Loucy (cell line): ENCODE measurements around the gene AFG3L2.

ENCODE experiments used
- H2AFZ ChIP-seq: fragments of 200-600 bp; sonication (generic); 2 replicates; pipeline ENCODE4 v1.6.0; 2016; ENCODE audit warnings: antibody characterized with exemption, mild to moderate bottlenecking, low read length, moderate library complexity
- H3F3A ChIP-seq: fragments of 200-600 bp; 2 replicates; pipeline ENCODE4 v1.6.0; 2016; ENCODE audit warnings: antibody characterized with exemption, low read depth, mild to moderate bottlenecking
- H3K27me3 ChIP-seq: fragments of 200-600 bp; sonication (generic); 2 replicates; pipeline ENCODE4 v1.6.1; 2014; ENCODE audit warnings: low read length, mild to moderate bottlenecking; ENCODE audit not compliant: insufficient read depth, poor library complexity, severe bottlenecking
- H3K36me3 ChIP-seq: fragments of 200-600 bp; sonication (generic); 2 replicates; pipeline ENCODE4 v1.6.1; 2016; ENCODE audit warnings: low read length; ENCODE audit not compliant: insufficient read depth
- H3K4me1 ChIP-seq: fragments of 200-600 bp; sonication (generic); 2 replicates; pipeline ENCODE4 v1.5.1; 2014; ENCODE audit warnings: low read length, mild to moderate bottlenecking; ENCODE audit not compliant: insufficient read depth, poor library complexity, severe bottlenecking
- H3K4me2 ChIP-seq: fragments of 200-600 bp; sonication (generic); 2 replicates; pipeline ENCODE4 v1.6.0; 2014; ENCODE audit warnings: antibody characterized with exemption, low read length, low read depth, mild to moderate bottlenecking; ENCODE audit not compliant: poor library complexity, severe bottlenecking
- H3K4me3 ChIP-seq: fragments of 200-600 bp; sonication (generic); 2 replicates; pipeline ENCODE4 v1.5.1; 2014; ENCODE audit warnings: low read length, mild to moderate bottlenecking, mixed read lengths; ENCODE audit not compliant: poor library complexity, severe bottlenecking
- H3K79me2 ChIP-seq: fragments of 200-600 bp; sonication (generic); 2 replicates; pipeline ENCODE4 v1.6.1; 2014; ENCODE audit warnings: low read length; ENCODE audit not compliant: insufficient read depth
- H3K9ac ChIP-seq: fragments of 200-600 bp; sonication (generic); 2 replicates; pipeline ENCODE4 v1.6.0; 2014; ENCODE audit warnings: mild to moderate bottlenecking, low read depth, low read length, moderate library complexity; ENCODE audit not compliant: poor library complexity, severe bottlenecking
- H3K9me2 ChIP-seq: fragments of 200-600 bp; sonication (generic); replicated peaks from 2 replicates; pipeline ENCODE4 v1.6.1; 2016; ENCODE audit warnings: low read depth, low read length, mixed read lengths
- H3K9me3 ChIP-seq: fragments of 200-600 bp; sonication (generic); 2 replicates; pipeline ENCODE4 v1.6.1; 2014; ENCODE audit warnings: mild to moderate bottlenecking, antibody characterized with exemption, low read length, low read depth; ENCODE audit not compliant: insufficient read depth
- H4K20me1 ChIP-seq: fragments of 200-600 bp; sonication (generic); 2 replicates; pipeline ENCODE4 v1.6.0; 2014; ENCODE audit warnings: antibody characterized with exemption, low read length, mild to moderate bottlenecking; ENCODE audit not compliant: insufficient read depth, poor library complexity, severe bottlenecking
- EZH2phosphoT487 ChIP-seq: fragments of 200-600 bp; IDR thresholded peaks from 2 replicates; pipeline ENCODE4 v1.6.1; 2018; ENCODE audit warnings: antibody characterized with exemption, mild to moderate bottlenecking, moderate library complexity, borderline replicate concordance
- TF ChIP-seq, protein P1 (sequence below): fragments of 200-600 bp; sonication (generic); conservative IDR thresholded peaks from 2 replicates; pipeline ENCODE4 v1.5.1; 2014; ENCODE audit warnings: mild to moderate bottlenecking, antibody characterized with exemption, low read length

The AFG3L2 gene

DNA sequence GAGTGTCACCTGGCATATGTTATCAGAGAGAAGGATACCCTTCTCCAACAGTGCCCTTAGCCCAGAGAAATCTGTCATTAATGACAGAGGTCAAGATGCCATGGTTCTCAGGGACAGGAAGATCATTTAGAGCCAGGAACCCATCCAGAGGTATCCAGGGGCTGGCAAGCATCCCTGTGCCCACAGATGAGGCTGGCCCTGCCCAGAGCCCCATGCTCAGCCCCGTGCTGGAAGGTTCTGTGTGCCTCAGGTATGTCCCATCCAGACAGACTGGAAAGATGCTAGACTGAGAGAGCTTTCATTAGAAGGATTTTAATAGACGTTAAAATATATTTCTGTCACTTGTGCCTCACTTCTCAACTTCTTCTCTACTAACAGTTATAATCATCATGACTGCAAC lies 77.2 kb downstream of the AFG3L2 start:
- no peaks in the 10 kb centered on the region for H3K9me2 ChIP-seq
- H3K9ac ChIP-seq, result no peak overlapping the region
- no peak for TF ChIP-seq EZH2phosphoT487
- TF ChIP-seq, protein P1, sequence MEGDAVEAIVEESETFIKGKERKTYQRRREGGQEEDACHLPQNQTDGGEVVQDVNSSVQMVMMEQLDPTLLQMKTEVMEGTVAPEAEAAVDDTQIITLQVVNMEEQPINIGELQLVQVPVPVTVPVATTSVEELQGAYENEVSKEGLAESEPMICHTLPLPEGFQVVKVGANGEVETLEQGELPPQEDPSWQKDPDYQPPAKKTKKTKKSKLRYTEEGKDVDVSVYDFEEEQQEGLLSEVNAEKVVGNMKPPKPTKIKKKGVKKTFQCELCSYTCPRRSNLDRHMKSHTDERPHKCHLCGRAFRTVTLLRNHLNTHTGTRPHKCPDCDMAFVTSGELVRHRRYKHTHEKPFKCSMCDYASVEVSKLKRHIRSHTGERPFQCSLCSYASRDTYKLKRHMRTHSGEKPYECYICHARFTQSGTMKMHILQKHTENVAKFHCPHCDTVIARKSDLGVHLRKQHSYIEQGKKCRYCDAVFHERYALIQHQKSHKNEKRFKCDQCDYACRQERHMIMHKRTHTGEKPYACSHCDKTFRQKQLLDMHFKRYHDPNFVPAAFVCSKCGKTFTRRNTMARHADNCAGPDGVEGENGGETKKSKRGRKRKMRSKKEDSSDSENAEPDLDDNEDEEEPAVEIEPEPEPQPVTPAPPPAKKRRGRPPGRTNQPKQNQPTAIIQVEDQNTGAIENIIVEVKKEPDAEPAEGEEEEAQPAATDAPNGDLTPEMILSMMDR, result no peak
- no peaks in the 10 kb centered on the region for H3K9me3 ChIP-seq
- peaks cover 5% of the 10 kb centered on the region for H3K4me1 ChIP-seq
- H3K4me3 ChIP-seq, result no peak overlapping the region
- H2AFZ ChIP-seq, result no peak overlapping the region
- no peaks in the 10 kb centered on the region for H3K27me3 ChIP-seq
- no peaks in the 10 kb centered on the region for H3K36me3 ChIP-seq
- no peaks in the 10 kb centered on the region for H3K79me2 ChIP-seq
- H4K20me1 ChIP-seq, result no peaks in the 10 kb centered on the region
- H3F3A ChIP-seq, result no peaks in the 10 kb centered on the region
- no peak overlapping the region for H3K4me2 ChIP-seq

DNA sequence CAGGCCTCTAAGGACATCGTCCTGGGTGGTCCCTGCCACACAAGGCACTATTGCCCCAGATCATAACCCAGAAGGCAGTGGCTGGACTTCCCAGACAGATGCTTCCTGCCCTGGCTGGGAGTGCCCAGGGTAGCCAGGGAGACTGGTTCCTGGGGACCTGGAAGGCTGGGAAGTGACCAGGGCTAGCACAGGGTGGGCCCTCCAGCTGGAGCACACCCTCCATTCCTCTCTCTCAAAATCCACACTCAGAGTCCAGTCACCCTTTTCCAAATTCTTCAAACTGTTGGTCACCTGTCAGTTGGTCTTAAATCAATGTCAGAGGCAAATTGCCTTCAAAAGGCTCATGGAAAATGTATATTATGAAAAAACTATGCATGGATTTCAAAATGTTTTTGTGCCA lies 80.6 kb downstream of the AFG3L2 start:
- Histone ChIP-seq H3K27me3 (no peaks in the 10 kb centered on the region), H2AFZ (no peak overlapping the region)

DNA sequence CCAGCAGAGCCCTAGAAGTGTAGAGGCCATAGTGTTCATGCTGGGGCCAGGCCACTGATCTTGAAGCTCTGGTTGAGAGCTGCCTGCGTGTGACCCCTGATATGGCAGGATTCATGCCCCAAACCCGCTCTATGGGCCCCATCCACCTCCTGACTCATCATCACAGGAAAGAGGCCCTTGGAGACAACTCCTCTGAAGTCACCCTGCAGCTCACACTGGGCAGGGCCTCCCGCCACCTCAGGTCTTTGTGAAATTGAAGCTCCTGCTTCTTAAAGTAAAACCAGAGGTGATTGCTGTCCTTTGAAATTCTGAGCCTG lies 81.0 kb downstream of the AFG3L2 start:
- Histone ChIP-seq H3F3A (no peaks in the 10 kb centered on the region), H3K36me3 (no peaks in the 10 kb centered on the region), H3K9me2 (no peaks in the 10 kb centered on the region), H3K4me2 (no peak overlapping the region), H3K4me1 (peaks cover 5% of the 10 kb centered on the region), H4K20me1 (no peaks in the 10 kb centered on the region), H3K79me2 (no peaks in the 10 kb centered on the region), H3K27me3 (no peaks in the 10 kb centered on the region), H3K4me3 (no peak overlapping the region), H3K9me3 (no peaks in the 10 kb centered on the region), H3K9ac (no peak overlapping the region), H2AFZ (no peak overlapping the region)
- no peak for TF ChIP-seq EZH2phosphoT487

More for the DNA sequence above, 80.6 kb downstream of the AFG3L2 start:
- Histone ChIP-seq H3K4me3 (no peak overlapping the region), H3K9ac (no peak overlapping the region), H4K20me1 (no peaks in the 10 kb centered on the region), H3K79me2 (no peaks in the 10 kb centered on the region), H3K9me3 (no peaks in the 10 kb centered on the region), H3K4me1 (peaks cover 5% of the 10 kb centered on the region), H3K4me2 (no peak overlapping the region), H3K9me2 (no peaks in the 10 kb centered on the region), H3K36me3 (no peaks in the 10 kb centered on the region), H3F3A (no peaks in the 10 kb centered on the region)
- no peak for TF ChIP-seq EZH2phosphoT487
- TF ChIP-seq, protein P1, result no peak

DNA sequence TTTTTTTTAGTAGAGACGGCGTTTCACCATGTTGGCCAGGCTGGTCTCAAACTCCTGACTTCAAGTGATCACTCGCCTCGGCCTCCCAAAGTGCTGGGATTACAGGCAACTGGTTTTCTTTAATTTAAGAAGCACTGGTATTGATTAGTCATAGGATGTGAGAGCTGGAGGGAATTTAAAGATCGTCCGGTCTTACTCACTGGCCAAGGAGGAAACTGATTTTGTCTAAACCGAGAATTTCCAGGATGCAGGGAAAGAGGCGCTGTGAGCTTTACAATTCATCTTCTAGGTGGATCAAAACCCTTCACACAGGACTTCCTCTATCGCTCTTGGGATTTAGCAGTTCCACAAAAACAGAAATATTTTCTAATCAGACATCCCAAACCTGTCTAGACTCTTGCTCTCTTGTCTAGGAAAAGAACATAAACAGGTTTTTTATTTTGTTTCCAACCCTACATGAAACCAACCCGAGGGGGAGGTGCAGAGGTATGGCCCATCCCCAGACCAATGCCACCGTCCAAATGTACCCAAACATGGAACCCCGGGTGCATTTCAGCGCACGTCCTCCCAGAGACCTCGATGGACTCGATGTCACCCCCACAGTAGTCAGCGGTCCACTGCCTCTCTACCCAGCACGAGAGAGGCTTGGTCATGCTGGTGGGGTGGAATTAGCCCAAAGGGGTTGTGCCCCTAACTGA lies 81.5 kb downstream of the AFG3L2 start:
- H2AFZ ChIP-seq, result no peak overlapping the region

More for the DNA sequence above, 81.5 kb downstream of the AFG3L2 start:
- H3K79me2 ChIP-seq, result no peaks in the 10 kb centered on the region
- peaks cover 5% of the 10 kb centered on the region for H3K4me1 ChIP-seq
- H3K9ac ChIP-seq, result no peak overlapping the region
- H3K4me3 ChIP-seq, result no peak overlapping the region
- H3K4me2 ChIP-seq, result no peak overlapping the region
- no peaks in the 10 kb centered on the region for H3K27me3 ChIP-seq
- H3K9me3 ChIP-seq, result no peaks in the 10 kb centered on the region
- H3F3A ChIP-seq, result no peaks in the 10 kb centered on the region
- no peak for TF ChIP-seq EZH2phosphoT487
- TF ChIP-seq, protein P1, result no peak
- H3K9me2 ChIP-seq, result no peaks in the 10 kb centered on the region
- H4K20me1 ChIP-seq, result no peaks in the 10 kb centered on the region
- H3K36me3 ChIP-seq, result no peaks in the 10 kb centered on the region
